Adrenal gland (tissue), 5 donors: ENCODE measurements around the gene SLC45A3.

Experiments used
- CTCF ChIP-seq, 6 experiments: fragments of 450-650 bp in 4 of 6; fragments of 200-600 bp in 2 of 6; sonication (generic) in 1 of 6; IDR thresholded peaks; 1 replicate in 5 of 6; 2 replicates in 1 of 6; pipeline versions ENCODE4 v1.5.1 to v1.8.0; 2016 to 2021; ENCODE audit warnings: antibody characterized with exemption in 6 of 6, mild to moderate bottlenecking in 2 of 6, moderate library complexity in 1 of 6
- POLR2A ChIP-seq, 2 donors: fragments of 450-650 bp; IDR thresholded peaks; one replicate each; pipeline ENCODE4 v1.6.1; 2017; ENCODE audit warnings: antibody characterized with exemption in 2 of 2, mild to moderate bottlenecking in 2 of 2, moderate library complexity in 1 of 2
- donor health status: DM: no; HTN: no; CAD: no.

DNA sequence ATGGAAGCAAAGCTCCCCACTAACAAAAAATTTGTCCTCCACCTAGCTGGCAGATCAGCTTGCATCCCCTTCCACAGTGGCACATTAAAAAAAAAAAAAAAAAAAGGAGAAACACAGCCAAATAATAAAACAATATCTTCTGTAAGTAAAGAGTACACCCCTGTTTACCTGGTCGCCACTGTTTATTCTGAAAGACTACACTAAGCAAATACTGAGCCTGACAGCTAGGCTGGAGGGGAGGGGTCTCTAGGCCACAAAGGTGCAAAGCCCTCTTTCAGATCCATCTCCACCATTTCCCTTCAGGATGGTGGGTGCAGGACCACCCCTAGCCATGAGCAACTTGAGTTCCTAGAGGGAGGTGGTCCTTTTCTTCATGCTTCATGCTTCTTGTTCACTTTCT is 22.8 kb upstream of the SLC45A3 start:
- no peak for TF ChIP-seq POLR2A (IDR thresholded peaks at IDR 0.05)
- no peak for TF ChIP-seq CTCF (IDR thresholded peaks at IDR 0.05)
